22Rv1 (cell line): Measurements from ENCODE around the gene SWSAP1.
A peak's percentile ranks its signal among the peaks of the same experiment; 100 is the strongest.

ENCODE experiments used
- H3K27ac ChIP-seq: fragments of 450-650 bp; 2 replicates; pipeline ENCODE4 v1.5.1; 2017
- CTCF ChIP-seq: fragments of 450-650 bp; IDR thresholded peaks from 2 replicates; pipeline ENCODE4 v1.5.1; 2017; ENCODE audit warnings: mild to moderate bottlenecking
- ZFX ChIP-seq: fragments of 450-650 bp; IDR thresholded peaks from 2 replicates; pipeline ENCODE4 v1.6.1; 2017; ENCODE audit warnings: antibody characterized with exemption, borderline replicate concordance

The SWSAP1 gene

GRCh38 chr19:11364935-11365334 is 9.5 kb upstream of the SWSAP1 start:
- TF ChIP-seq CTCF: no peak
- TF ChIP-seq ZFX: no peak
- no peak overlapping the region for H3K27ac ChIP-seq

GRCh38 chr19:11365557-11366117 is 8.8 kb upstream of the SWSAP1 start:
- TF ChIP-seq ZFX (no peak), CTCF (no peak)
- no peak overlapping the region for H3K27ac ChIP-seq

DNA sequence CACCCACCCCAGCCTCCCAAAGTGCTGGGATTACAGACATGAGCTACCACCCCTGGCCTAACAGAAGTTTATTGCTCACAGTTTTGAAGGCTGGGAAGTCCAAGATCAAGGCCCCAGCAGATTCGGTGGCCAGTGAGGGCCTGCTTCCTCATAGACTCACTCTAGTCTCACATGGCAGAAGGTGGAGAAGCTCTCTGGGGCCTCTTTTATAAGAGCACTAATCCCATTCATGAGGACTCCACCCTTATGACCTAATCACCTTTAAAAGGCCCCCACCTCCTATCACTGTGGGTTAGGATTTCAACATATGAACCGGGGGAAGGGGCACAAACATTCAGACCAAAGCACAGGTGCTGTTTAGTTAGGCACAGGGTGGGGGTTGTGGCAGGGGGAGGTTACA is 6.9 kb upstream of the SWSAP1 start:
- TF ChIP-seq ZFX (no peak), CTCF (no peak)
- no peak overlapping the region for H3K27ac ChIP-seq

DNA sequence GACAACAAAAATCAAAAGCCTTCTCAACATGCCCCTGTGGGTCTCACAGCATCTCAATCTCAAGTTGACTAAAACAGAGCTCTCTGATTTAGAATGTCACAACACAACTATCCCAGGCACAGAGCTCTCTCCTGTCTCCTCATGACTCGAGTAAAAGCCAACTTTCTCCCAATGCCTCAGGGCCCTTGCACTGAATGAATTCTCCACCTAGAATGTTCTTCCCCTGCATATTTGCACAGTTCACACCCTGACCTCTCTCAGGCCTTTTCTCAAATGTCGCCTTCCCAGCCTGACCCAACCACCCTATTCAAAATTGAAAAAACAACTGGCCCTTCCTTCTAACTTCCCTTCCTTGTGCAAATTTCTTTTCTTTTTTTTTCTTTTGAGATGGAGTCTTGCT is 3.7 kb upstream of the SWSAP1 start:
- H3K27ac ChIP-seq: no peak overlapping the region
- TF ChIP-seq ZFX (no peak), CTCF (no peak)

GRCh38 chr19:11373166-11373884 is 1.1 kb upstream of the SWSAP1 start:
- TF ChIP-seq ZFX (no peak), CTCF (no peak)
- peak overlapping the region; percentile 98 for H3K27ac ChIP-seq

GRCh38 chr19:11373885-11374432 is 507 bp upstream of the SWSAP1 start:
- TF ChIP-seq ZFX (no peak), CTCF (no peak)
- H3K27ac ChIP-seq: peak overlapping the region; percentile 98
